HG03159 (cell line): ENCODE data around the gene ITPRID1.

Experiments used
- ATAC-seq: cut with Tn5 transposase; IDR thresholded peaks from one replicate; pipeline ENCODE4 v1.9.1; 2021; ENCODE audit warnings: mild to moderate bottlenecking, moderate library complexity; ENCODE audit not compliant: unreplicated experiment

ITPRID1 gene

DNA sequence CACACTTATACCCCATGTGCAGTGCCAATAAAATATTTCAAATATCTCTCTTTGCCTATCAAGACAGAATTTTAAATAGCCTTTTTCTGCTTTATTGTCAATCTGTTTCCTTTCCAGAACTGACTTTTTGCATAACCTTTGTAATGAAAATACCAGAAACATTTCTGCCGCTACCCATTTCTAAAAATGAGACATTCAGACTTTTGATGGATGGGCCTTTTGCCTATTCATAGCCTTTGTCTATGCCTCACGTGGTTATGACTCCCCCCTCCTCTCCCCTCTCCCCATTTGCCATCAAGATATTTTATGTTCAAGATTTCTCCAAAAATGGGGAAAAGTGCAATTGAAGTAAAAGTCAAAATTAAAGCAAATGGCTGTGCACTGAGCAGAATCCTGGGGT is 179.0 kb downstream of the ITPRID1 start:
- no peak for ATAC-seq

DNA sequence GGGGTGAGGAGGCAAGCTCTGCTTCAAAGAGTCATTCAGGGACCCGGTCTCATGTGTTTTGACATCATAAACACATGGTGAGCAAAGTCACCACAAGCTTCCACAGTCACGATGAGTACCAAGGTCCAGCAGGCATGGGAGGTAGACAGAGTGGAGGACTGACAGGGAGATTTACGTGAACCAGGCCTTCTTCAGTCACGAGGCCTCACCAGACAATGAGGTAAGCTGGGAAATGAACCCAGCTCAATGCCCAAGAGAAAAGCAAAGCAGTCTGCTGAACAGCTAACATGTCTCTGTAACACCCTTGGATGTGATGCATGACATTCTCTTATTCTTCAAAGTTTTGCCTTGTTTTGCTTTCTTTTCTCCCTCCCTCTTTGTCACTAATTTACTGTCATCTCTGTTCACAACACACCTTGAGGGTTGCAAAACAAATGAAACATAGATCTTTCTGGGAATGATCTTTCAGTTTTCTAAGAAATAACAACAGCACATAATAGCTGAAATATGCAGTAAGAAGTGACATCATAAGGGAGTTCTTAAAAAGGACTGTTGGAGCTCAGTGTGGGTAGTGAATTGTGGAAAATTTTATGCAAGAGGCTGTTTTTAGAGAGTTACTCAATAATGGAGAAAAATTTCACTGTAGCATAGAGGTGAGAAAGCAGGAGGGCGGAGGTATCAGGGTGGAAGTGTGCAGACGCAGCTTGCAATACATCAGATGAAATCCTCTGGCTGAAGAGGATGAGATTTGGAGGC is 182.1 kb downstream of the ITPRID1 start:
- no peak for ATAC-seq

DNA sequence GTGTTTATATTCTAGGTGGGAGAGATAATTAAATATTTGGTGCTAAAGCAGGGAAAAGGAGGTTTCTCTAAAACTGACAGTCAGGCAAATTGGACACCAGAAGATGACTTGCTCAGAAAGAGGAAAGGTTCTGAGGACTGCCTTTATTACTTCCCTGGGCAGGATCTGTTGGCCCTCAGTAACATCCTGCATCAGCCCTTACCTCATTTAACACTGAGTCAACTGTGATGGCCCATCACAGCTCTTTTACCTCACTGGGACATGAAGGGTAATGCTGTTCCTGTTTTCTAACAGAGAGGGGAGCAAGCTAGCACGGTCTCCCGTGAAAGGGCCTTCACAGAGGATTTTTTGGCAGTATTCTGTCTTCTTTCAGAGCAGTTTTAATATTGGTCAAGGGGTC is 185.2 kb downstream of the ITPRID1 start:
- no peak for ATAC-seq

DNA sequence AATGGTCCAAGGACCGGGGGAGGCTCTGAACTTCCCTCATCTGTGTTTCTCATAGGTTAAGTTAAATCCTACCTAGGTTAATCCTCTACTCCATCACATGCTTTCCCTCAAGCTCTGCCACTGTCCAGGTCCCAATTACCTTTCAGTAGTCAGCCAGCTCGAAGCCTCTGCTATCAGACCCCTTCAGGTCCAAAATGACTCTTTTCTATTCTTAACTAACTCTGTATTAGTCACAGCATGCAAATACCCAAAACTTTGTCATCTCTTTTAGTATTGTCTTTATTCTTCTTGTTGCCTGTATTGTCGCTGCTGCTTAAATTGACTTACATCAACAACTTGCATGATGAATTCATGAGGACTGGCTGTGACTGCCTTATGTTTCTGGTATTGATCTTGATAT is 188.5 kb downstream of the ITPRID1 start:
- ATAC-seq = no peak

DNA sequence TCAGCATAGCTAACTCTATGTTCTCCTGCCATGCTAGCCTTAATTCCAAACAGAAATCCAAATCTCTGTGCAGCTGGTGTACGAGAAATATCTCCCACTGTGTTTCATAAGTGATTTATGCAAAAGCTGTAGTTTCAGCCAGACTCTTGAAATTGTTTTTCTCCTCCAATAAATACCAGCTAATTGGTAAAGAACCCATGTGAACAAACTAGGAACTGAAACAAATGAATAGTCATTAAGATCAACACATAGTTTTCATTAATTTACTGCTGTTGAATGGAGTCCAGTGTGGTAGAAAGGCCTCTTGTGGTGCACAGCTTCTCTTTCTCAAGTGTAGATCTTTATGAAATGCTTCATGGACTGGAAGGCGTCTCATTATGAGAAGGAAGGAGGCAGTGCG is 191.5 kb downstream of the ITPRID1 start:
- no peak for ATAC-seq

DNA sequence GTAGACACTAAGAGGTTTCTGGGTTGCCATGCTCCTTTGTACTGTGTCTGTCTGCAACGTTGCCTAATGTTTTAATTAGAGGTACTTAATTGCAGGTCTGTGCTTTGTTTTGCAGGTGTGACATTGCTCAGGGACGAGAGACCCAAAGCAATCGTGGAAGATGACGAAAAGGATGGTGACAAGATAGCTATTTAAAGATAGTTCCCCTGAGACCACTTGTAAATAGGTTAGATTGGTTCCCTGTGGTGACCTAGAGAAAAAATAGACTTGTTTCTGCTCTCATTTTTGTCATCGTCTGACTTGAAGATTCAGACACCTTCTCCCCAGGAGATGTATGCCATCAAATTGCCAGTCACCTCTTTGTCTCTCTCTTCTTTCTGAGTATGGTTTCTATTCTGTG is 193.2 kb downstream of the ITPRID1 start:
- no peak for ATAC-seq
